HG02678 (cell line): ENCODE results near the gene RNF38.
"Not testable (repeated sequence)": the region's sequence is repeated elsewhere in the genome, so short reads cannot be mapped to it uniquely, and the experiment has no call there.

Experiments
- ATAC-seq: cut with Tn5 transposase; IDR thresholded peaks from one replicate; pipeline ENCODE4 v1.9.1; 2021; ENCODE audit warnings: mild to moderate bottlenecking, moderate library complexity; ENCODE audit not compliant: unreplicated experiment

The RNF38 gene

DNA sequence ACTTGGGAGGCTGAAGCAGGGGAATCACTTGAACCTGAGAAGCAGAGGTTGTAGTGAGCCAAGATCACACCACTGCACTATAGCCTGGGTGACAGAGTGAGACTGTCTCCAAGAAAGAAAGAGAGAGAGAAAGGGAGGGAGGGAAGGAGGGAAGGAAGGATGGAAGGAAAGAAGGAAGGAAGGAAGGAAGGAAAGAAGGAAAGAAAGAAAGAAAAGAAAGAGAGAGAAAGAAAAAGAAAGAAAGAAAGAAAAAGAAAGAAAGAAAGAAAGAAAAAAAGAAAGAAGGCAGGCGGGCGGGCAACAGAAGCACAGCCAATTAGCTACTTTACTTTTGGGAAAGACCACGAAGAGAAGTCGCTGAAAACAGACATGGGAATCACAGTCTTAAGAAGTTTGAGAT is 9.0 kb upstream of the RNF38 start:
- not testable (repeated sequence) for ATAC-seq

GRCh38 chr9:36407122-36407723 is 7.2 kb upstream of the RNF38 start:
- ATAC-seq, result no peak

DNA sequence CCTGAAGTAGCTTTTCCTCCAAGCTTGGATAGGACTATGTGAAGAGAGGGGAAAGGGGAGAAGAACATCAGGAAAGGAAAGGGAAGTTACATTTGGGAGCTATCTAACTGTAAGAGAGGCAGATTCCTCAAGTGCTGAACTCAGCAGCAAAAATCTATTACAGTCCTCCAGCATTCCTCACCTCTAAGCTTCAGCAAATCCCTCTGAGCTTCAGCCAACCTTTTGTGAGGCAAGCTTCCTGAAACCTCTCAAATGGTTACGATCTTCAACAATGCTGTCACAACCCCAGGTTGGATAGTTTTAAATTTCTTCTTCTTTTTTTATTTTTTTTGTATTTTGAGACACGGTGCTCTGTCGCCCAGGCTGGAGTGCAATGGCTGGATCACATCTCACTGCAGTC is 2.5 kb upstream of the RNF38 start:
- ATAC-seq, result no peak

DNA sequence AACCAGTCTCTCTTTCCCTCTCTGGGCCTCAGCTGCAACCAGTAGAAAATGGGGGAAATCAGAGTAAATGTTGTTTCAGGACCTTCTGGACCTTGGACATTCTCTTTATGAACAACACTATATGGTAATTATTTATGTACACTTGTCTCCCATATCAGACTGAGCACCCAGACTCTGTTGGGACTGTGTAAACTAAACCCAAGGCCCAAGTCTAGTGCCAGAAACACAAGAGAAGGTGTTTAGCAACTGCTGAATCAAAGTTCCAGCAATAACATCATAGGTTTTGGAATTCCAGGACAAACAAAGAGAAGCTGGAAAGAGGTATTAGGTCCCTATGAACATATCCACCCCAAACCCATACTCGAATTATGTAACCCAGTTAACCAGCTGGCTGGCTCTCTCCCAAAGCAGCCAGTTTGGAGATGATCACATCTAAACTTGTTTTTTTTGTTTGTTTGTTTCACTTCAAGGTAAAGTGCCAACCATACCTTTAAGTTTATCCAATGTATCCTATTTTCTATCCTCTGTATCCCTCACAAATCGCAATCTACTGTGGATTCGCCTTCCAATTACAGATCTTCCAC is 1.9 kb upstream of the RNF38 start:
- ATAC-seq, result no peak

DNA sequence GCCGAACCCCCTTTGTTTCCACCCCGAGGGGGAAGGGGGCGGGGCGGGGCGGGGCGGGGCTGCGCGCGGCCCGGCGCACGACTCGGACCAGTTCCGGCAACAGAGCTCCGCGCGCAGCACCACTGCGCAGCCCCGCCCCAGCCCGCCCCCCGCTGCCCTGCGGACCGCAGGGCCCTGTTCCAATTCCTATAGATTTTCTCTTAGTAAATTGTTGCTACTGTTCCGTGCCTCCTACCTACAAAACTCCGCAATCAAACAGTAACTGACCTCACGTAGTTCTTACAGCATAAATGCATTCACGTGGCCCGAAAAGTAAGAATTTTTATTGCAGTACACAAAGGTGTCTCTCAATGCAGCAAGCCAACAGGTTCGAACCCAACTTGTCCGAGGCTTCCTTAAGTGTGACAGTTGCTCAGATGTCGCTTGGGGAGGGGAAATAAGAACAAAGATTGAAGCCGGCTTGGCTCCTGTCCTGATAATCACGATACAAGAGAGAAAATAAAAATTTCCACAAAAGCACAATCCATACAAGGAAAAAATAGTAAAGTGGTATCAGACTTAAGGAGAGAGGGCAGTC is 1.2 kb upstream of the RNF38 start:
- peak; percentile 61 for ATAC-seq

DNA sequence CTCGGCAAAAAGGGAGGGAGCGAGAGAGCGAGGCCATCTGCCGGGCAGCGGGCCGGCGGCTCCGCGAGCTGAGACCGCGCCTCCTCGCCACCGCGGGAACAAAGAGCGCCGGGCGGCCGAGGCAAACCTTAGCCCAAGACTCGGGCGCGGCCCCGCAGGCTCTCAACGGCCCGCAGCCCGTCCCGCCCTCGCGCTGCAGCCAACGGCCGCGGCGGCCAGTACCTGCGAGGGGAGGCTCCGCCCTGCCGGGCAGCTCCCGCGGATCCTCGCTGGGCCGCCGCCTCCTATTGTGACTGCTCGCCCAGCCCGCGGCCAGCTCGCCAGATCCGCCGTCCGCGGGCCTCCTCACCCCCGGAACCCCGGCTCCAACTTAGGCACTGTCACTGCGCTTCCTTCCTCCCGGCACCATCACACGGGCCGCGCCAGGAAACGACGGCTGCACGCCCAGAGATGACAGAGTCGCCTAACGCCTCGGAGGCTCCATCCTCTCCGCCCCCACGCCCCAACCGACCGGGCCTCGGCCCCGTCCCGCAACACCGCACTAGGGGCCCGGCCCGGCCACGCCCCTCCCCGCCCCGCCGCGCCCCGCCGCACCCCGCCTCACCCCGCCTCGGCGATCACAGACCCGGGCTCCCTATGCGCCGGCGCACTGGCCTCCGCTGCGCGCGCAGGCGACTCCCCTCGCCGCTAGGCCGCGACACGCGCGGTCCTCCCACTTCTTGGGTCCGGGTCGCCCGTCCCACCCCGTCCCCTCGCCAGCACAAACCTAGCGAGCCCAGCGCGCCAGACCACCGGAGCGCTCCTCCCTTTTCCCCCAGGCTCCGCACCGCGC is 479 bp upstream of the RNF38 start:
- peak; percentile 76 for ATAC-seq

- ATAC-seq, result no peak
These were observed 1.3 kb downstream of the RNF38 start for GRCh38 chr9:36398745-36399144.

DNA sequence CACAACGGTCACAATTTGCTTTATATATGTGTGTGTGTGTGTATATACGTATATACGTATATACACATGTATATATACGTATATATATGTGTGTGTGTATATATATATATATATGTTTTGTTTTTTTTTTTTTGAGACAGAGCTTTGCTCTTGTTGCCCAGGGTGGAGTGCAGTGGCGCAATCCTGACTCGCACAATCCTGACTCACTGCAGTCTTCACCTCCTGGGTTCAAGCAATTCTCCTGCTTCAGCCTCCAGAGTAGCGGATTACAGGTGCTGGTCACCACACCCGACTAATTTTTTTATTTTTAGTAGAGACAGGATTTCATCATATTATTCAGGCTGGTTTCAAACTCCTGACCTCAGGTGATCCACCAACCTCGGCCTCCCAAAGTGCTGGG is 3.1 kb downstream of the RNF38 start:
- ATAC-seq, result no peak

- ATAC-seq, result no peak
These were observed 7.6 kb downstream of the RNF38 start for GRCh38 chr9:36392489-36392888.

DNA sequence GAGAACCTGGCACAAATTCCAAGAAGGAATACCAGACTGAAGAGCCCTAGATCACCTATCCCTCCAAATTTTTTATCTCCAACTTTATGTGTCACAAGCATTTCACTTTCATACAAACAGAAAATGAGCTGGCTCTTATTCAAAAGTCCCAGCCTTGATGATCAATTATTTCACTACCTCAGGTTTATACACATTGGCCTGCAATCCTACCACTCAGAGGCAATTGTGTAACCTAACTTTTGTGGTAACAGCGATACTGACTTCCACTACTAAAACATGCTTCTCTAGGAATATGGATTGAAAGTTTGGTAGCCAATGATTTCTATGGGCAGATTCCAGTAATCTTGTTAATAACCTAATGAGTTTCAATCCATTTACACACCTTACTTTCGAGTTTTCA is 10.5 kb downstream of the RNF38 start:
- ATAC-seq, result no peak

DNA sequence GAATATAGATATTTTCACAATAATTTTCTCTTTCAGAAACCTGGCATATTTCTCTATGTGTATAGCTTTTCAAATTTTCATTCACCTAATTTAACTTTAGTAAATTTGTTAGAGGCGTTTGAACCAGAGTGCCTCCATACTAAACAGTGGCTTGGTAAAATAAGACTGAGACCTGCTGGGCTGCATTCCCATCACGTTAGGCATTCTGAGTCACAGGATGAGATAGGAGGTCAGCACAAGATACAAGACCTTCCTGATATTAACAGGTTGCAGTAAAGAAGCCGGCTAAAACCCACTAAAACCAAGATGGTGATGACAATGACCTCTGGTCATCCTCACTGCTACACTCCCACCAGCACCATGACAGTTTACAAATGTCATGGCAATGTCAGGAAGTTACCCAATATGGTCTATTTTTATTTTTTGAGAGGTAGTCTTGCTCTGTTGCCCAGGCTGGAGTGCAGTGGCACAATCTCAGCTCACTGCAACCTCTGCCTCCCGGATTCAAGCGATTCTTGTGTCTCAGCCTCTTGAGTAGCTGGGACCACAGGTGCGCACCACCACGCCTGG is 13.6 kb downstream of the RNF38 start:
- not testable (repeated sequence) for ATAC-seq

DNA sequence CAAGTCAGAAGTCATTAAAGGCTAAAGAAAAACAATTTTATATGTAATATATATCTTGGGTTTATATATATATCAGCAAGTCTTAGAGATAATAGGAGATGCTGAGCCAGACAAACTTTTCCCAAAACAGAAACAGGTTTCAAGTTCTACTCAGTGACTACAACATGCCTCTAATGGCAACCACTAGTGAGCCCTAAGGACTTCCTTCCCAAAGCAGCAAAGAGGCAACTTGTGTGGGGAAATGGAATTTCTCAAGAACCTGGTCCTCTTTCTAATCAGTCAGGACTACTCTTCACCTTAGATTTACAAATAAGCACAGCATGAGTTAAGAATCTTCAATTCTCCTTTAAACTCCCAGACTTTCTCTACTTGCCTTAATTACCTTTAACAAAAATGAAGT is 17.6 kb downstream of the RNF38 start:
- ATAC-seq, result no peak

- ATAC-seq, result no peak
These were observed 35.5 kb downstream of the RNF38 start for GRCh38 chr9:36364577-36364976.

DNA sequence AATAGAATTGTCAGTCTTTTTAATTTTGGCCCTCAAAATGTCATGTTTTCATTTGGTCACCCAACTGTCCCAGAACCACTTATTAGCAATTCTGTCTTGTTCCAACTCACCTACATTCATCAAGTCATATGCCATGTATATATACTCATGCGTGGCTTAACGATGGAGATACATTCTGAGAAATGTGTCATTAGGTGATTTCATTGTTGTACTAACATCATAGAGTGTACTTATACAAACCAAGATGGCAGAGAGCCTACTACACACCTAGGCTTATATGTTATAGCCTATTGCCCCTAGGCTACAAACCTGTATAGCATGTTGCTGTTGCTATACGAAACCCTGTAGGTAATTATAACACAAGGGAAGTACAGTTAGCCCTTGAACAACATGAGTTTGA is 36.6 kb downstream of the RNF38 start:
- ATAC-seq, result no peak

- ATAC-seq, result no peak
These were observed 41.6 kb downstream of the RNF38 start for GRCh38 chr9:36358486-36358885.

- ATAC-seq, result no peak
These were observed 42.4 kb downstream of the RNF38 start for GRCh38 chr9:36357639-36358038.

DNA sequence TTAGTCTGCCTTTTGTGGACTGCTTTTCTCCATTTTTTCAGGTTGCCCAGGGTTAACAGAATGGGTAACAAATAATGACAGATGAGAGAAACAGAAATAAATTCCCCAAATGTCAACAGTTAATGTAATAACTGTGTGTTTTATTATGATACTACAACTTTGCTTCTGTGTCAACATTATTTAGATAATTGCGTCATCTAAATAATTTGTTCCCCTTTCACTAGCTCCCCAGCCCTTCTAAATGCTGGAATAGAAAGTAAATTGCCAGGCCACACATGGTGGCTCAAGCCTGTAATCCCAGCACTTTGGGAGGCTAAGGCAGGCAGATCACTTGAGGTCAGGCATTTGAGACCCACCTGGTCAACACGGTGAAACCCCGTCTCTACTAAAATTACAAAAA is 53.5 kb downstream of the RNF38 start:
- no peak for ATAC-seq

- no peak for ATAC-seq
These were observed 54.8 kb downstream of the RNF38 start for GRCh38 chr9:36345103-36345846.

GRCh38 chr9:36341936-36342577 is 58.0 kb downstream of the RNF38 start:
- ATAC-seq, result no peak

GRCh38 chr9:36337865-36338264 is 62.2 kb downstream of the RNF38 start:
- ATAC-seq, result no peak
